GM21360 (cell line): ENCODE data around the gene CCDC102A.
"Not testable (repeated sequence)": the region's sequence is repeated elsewhere in the genome, so short reads cannot be mapped to it uniquely, and the experiment has no call there.

Source experiments
- ATAC-seq: cut with Tn5 transposase; IDR thresholded peaks from one replicate; pipeline ENCODE4 v1.9.1; 2021; ENCODE audit warnings: mild to moderate bottlenecking, moderate library complexity; ENCODE audit not compliant: unreplicated experiment

CCDC102A gene

DNA sequence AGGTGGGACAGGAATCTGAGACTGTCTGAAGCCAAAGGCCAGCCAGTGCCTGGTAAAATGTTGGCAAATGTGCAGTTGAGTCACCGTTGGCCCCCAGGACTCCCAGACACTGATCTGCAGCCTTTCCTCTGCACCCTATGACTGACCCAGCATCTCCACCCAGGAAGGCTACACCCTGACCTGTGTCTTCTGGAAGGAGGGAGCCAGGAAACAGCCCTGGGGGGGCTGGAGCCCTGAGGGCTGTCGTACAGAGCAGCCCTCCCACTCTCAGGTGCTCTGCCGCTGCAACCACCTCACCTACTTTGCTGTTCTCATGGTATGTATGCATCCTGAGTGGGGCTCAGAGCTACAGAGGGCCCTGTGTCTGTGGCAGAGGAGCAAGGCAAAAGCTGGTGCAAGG lies 30.1 kb upstream of the CCDC102A start:
- ATAC-seq: no peak

DNA sequence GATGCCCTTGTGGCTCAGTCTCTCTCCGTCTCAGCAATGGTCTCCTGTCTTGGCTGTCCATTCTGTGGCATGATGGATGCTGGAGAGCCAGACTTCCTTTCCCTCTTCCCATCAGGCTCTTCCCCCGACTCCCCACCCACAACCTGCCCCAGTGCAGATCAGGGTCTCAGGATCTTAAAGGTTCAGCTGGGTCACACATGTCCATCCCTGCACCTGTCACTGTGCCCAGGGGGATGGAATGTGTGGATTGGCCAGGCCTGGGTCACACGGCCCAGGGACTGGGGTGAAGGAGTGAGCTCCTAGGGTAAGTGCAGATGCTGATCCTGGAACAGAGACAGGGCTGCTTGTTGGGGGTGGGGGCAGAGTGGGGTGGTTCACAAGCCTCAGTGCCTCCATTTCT lies 29.1 kb upstream of the CCDC102A start:
- ATAC-seq: no peak

DNA sequence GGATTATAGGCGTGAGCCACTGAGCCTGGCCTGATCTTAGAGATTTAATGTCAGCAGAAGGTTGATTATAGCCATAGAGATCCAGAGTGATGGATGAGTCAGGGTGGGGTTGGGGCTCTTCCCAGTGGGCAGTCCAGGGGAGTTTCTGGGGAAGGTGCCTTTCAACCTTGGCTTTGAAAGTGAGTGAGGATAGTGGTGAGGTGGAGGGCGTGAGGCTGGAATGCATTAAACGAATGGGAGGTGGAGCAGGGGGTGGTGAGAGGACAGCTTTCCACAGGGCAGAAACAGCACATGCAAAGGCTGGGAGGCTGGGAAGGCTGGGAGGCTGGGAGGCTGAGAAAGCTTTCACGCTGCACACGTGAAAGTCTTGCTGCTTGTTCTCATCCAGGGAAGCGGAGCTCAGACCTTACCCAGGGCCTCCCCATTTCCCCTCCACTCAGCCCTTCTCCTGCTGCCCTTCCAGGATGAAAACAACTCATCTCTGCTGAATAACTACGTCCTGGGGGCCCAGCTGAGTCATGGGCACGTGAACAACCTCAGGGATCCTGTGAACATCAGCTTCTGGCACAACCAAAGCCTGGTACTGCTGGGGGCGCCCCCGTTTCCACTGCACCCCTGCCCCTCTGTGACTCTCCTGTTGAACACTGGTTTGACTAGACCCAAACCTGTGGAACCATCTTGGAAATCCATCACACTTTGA lies 28.4 kb upstream of the CCDC102A start:
- no peak for ATAC-seq

DNA sequence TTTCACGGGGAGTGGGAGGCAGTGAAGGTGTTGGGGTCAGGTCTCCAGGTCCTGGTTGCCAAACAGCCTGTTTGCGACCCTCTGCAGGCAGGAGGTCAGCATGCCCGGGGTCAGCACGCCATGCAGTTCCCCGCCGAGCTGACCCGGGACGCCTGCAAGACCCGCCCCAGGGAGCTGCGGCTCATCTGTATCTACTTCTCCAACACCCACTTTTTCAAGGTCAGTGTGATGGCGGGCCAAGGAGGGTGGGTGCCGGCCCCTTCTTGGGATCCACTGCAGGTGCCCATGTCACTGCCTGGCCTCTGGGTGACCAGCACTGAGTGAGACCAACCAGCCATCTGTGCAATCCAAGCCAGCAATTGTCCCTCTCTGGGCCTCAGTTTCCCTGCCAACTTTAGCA lies 27.4 kb upstream of the CCDC102A start:
- no peak for ATAC-seq

DNA sequence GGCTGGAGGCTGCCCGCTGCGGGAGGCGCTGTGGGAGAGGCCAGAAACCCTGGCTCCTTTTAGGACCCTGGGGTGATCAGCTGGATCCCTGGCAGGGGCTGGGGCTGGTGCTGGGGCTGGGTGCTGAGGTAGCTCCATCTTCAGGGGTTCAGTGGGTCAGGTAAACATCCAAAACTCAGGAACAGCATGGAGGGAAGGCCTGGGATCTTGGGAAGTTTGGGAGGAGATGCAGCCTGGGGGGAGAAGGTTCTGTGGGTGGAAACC lies 27.0 kb upstream of the CCDC102A start:
- ATAC-seq: no peak

DNA sequence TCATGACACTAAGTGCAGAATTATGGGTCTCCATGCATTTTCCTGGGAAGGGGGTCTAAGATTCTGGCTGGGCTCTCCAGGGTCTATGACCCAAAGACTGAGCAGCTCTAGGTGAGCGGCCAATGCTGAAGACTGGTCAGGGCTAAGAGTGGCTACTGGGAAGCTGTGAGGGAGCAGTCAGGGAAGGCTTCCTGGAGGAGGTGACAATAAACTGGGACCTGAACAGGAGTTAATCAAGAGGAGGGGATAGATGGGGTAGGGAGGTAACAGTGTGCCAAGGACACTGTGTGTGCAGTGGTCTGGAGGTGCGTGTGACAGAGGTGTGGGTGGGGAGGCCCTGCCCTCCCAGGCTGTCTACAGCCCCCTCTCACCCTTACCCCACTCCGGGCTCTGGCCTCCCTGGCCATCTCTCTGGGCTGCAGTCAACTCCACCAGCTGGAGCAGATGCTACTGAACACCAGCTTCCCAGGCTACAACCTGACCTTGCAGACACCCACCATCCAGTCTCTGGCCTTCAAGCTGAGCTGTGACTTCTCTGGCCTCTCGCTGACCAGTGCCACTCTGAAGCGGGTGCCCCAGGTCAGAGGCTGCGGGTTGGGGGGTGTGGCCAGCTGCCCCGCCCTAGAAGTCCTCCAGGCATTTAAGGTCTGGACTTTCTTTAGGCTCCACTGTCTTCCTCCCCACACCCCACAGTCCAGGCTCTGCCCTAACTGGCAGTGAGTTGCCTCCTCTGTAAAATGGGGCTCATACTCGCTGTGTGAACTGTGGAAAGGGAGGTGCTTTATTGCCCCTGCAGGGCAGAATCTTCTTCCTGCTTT lies 26.5 kb upstream of the CCDC102A start:
- no peak for ATAC-seq

DNA sequence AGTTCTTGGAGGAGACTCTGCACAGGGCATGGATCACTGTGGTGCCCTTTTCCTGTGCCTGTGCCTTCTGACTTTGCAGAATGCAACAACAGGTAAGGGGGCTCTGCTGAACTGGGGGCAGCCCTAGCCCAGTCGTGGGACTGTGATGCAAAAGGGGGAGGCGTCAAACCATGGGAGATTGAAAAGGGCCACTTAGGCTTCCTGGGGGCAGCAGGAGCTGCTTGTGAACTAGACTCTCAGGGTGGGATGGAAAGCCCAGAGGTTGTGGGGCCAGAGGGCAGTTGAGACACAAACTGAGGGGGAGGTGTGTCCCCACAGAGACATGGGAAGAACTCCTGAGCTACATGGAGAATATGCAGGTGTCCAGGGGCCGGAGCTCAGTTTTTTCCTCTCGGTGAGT lies 25.7 kb upstream of the CCDC102A start:
- ATAC-seq: no peak

DNA sequence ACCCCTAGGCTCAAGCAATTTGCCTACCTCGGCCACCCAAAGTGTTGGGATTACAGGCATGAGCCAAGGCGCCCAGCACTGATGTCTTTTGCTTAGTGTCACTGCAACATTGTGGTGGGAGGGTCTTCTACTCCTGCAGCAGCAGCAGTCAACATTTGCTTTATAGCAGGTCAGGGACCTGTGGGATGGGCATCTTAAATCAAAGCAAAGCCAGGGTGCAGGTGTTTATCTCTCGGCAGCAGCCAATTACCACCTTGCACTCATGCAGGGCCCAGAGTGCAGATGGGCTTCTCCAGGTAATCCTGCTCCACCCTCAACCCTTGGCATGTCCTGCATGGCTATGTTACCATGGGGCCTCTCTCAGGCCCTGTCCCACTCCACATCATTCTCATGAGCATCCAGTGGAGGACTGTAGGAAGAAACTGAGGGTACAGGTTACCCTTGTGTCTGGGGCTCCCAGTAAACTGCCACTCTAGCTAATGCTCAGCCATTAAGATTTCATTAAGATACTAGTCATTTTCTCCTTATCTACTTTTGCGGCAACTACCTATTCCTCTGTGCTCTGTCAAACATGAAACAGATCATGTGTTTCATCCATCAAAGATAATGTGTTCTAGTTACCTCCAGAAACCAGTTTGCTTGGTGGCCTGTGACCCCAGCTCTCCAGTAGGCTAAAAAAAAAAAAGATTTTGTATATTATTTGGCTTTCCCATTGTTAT lies 22.9 kb upstream of the CCDC102A start:
- ATAC-seq: no peak

DNA sequence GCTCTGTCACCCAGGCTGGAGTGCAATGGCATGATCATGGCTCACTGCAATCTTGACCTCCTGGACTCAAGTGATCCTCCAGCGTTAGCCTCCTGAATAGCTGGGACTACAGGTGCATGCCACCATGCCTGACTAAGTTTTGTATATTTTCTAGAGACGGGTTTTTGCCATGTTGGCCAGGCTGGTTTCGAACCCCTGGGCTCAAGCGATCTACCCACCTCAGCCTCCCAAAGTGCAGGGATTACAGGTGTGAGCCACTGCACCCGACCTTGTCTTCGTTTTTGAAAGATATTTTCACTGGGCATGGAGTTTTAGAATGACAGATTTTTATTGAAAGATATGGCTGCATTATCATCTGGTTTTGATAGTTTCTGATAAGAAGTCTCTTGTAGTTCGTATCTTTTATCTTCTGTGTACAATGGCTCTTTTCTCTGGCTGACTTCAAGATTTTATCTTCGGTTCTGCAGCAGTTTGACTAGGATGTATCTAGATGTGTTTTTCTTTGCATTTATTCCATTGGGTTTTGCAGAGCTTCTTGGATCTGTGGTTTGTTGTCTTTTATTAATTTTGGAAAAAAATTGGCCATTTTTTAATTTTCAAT lies 20.7 kb upstream of the CCDC102A start:
- no peak for ATAC-seq

DNA sequence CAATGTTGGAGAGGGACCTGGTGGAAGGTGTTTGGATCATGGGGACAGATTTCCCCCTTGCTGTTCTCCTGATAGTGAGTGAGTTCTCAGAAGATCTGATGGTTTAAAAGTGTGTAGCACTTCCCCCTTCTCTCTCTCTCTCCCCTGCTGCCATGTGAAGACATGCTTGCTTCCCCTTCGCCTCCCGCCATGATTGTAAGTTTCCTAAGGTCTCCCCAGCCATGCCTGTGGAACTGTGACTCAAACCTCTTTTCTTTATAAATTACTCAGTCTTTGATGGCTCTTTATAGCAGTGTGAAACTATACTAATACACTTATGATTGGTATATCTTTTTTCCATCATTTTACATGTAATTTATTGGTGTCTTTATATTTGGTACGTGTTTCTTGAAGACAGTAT lies 19.5 kb upstream of the CCDC102A start:
- no peak for ATAC-seq

DNA sequence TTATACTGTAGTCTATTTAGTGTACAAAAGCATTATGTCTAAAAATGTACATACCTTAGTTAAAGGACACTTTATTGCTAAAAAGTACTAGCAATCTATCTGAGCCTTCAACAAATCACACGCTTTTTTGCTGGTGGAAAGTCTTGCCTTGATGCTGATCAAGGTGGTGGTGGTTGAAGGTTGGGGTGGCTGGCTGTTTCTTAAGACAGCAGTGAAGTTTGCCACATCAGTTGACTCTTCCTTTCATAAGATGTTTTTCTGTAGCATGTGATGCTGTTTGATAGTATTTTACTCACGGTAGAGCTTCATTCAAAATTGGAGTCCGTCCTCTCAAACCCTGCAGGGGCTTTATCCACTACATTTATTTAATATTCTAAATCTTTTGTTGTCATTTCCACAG lies 14.7 kb upstream of the CCDC102A start:
- ATAC-seq: no peak

DNA sequence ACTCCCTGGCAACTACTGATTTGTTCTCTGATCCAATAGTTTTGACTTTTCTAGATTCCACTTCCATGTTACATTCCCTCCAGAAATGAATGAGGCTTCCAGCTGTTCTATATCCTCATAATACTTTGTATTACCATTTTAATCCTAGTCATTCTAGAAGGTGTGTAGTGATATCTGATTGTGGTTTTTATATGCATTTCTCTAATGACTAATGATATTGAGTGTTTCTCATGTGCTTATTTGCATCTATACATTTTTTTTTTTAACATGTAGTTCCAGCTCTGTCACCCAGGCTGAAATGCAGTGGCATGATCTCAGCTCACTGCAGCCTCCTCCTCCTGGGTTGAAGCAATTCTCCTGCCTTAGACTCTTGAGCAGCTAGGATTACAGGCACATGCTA lies 13.4 kb upstream of the CCDC102A start:
- no peak for ATAC-seq

DNA sequence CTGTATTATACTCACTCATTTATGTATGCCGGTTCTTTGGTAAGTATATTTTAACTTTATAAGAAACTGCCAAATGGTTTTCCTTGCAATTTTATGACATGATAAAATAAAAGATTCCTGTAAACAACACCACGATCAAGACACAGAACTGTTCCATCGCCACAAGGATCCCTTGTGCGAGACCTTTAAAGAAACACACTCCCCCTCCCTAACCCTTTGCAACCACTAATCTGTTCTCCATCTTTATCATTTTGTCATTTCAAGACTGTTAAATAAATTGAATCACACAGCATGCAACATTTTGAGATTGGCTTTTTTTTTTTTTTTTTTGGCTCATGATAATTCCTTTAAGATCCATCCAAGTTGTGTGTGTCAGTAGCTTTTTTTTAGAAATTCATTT lies 12.0 kb upstream of the CCDC102A start:
- no peak for ATAC-seq

DNA sequence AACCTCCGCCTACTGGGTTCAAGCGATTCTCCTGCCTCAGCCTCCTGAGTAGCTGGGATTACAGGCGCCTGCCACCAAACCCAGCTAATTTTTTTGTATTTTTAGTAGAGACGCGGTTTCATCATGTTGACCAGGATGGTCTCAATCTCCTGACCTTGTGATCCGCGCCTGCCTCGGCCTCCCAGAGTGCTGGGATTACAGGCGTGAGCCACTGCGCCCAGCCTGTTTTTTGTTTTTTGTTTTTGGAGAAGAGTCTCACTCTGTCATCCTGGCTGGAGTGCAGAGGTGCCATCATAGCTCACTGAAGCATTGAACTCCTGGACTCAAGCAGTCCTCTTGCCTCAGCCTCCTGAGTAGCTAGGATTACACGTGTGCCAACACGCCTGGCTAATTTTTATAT lies 11.2 kb upstream of the CCDC102A start:
- ATAC-seq: not testable (repeated sequence)

DNA sequence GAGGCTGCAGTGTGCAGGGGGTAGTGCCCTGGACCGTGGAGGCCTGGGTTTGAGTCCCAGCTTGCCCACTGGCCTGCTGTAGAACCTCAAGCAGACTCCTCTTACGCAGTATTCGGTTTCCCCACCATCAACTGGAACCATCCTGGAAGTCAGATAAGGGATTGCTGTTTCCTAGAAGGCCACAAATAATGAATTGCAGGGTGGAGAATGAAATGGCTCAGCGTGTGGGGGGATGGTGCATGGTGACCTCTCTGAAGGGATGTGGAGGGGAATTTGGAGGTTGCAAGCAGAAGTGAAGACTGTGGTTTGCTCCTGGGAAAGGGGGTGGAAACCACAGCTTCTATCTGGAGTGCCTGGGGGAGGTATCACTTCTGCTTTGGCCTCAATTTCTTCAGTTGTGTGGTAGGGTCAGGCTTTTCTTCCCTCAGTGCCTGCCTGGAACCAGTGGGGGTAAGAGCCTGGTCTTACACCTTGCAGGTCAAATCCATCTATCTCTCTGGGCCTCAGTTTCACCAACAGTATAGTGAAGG lies 7.8 kb upstream of the CCDC102A start:
- ATAC-seq: peak; percentile 67

DNA sequence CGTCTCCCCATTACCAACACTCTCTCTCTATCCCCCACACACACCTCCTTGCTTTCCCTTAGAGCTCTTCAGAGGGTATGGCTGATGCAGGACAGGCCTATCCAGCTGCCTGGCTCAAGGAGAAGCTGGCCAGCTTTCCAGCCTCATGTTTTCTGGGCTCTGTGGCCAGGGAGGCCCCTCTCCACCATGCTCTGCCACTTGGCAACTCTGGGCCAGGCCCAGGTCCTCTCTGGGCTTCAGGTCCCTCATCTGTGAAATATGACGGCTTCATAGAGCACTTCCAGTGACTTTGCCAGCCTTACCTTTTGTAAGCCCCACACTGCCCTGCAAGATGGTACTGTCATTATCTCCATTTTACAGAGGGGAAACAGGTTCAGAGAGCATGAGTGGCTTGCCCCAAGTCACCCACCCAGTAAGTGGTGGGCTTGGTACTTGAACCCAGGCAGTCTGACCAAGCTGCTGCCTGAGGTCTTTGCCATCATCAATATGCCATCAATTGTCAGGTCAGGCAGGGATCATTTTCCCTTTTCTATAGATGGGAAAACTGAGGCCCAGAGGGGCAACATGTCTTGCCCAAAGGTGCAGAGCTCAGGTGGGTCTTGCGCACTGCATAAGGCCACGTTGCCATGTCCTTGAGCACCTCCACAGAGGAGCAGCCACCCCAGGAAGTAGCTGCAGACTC lies 5.5 kb upstream of the CCDC102A start:
- no peak for ATAC-seq

DNA sequence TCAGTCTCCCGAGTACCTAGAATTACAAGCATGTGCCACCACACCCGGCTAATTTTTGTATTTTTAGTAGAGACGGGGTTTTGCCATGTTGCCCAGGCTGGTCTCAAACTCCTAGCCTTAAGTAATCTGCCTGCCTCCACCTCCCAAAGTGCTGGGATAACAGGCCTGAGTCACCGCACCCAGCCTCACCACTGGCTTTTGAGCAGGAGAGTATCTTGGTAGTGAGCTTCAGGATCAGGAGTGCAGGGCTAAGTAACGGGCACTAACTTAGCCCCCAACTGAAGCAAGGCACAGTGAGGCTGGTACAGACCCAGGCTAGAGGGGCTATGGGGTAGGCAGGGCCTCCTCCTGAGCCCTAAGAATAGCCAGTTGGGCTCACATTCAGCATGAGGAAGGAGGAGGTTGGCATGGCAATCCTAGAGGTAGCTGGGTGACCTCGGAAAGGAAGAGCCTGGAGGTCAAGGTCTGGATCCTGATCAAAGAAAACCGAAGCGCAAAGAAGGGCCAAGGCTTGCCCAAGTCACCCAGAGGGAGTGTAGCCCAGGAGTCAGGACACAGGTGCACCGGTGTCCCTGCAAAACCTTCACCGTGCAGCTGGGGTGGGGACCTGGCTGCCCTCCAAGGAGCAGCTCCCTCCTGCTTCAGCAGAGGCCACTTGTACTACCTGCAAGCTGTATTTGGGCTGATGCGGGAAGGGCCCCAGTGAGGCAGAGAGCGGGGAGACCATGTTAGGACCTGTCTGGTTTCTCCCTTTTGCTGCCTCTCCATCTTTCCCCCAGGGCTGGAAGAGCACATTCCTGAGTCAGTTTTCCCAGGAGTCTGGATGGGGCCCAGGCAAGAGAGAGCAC lies 4.8 kb upstream of the CCDC102A start:
- ATAC-seq: no peak

DNA sequence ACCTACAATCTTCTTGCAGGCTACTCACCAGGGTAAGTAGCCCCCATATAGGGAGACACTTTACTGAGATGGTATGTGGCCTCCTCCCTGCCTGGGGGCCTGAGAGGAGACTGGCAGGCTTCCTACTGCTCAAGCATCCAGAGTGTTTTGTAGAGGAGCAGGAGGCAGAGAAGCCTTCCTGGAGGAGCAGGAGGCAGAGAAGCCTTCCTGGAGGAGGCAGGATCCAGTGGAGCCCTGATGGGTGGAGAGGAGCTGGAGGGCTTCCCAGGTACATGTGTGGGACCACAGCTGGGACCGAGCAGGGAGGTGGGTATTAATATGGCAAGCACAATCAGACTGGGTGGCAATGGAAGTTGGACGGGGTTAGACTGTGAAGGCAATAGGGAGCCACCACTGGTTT lies 4.0 kb upstream of the CCDC102A start:
- ATAC-seq: no peak

DNA sequence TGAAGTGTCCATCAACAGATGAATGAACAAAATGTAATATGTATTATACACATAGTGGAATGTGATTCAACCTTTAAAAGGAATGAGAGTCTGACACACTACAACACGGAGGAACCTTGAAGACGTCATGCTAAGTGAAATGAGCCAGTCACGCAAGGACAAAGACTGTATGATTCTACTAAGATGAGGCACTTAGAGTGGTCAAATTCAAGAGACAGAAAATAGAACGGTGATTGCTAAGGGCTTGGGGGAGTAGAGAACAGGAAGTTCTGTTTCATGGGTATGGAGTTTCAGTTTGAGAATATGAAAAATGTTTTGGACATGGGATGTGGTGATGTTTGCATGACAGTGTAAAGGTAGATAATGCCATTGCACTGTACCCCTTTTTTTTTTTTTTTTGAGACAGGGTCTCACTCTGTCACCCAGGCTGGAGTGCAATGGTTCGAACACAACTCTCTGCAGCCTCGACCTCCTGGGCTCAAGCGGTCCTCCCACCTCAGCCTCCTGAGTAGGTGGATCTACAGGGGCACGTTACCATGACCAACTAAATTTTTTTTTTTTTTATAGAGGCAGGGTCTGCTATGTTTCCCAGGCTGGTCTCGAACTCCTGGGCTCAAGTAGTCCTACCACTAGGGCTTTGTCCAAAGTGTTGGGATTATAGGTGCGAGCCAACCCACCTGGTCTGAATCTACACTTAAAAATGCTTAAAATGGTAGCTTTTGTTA lies 2.9 kb upstream of the CCDC102A start:
- peak; percentile 44 for ATAC-seq
